GM19099 (cell line): Measurements from ENCODE around the gene PARD3.

ENCODE experiments used
- POLR2A ChIP-seq: IDR thresholded peaks from 3 replicates; pipeline ENCODE4 v1.6.1; 2011; ENCODE audit warnings: low read depth; ENCODE audit not compliant: insufficient read length; ENCODE audit errors: extremely low read depth

Gene PARD3

DNA sequence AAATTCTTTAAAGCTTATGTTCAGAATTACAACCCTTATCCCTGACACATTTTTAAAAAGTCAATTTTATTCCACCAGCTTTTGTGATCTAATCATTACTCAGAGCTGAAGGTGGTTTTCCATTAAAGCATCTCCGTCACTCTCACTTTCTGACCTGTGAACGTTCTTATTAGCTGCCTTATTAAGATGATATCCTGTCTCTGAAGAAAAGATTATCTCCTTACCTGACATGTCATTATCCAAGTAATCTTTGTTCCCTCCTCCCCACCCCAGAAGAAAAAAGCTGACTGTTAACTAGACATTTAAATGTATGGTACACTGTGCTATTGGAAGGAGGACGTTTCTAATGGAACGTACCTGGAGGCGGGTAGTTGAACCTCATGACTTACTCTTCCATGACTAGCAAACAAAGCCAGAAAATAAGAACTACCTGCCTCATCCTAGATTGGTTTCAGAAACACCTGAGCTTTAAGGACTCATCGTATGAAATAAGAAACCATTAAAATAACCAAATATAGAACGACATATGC lies 708.7 kb downstream of the PARD3 start:
- no peak for TF ChIP-seq POLR2A

- TF ChIP-seq POLR2A: no peak
Observed at GRCh38 chr10:34104829-34105572, 710.1 kb downstream of the PARD3 start.

DNA sequence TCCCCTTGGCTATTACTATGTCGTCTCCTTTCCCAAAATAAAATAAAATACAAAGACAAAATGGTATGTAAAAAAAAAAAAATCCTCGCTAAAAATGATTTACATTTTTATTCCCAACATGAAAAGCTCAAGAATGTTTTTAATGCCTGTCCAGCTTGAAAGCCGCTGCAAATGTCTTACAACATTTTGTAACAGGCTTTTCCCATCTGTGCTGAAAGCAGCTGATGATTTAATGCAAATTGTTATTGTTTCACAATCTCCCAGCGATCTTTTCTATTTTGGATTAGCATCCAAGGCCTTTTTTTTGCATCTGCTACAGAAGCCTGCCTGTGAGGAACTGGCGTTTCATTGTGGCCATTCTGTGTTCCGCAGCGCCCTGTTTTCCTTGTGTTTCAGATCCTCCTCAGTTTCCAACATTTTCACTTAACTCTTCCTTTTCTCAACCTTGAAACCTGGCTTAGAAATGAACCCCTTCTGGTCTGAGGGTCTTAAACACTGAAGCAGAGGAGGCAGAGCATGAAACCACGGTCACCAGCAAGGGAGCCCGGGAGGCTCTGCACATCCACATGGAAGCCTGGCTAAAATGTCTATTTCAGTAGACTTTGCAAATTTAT lies 712.1 kb downstream of the PARD3 start:
- no peak for TF ChIP-seq POLR2A

GRCh38 chr10:34102237-34102673 lies 712.8 kb downstream of the PARD3 start:
- TF ChIP-seq POLR2A: no peak

DNA sequence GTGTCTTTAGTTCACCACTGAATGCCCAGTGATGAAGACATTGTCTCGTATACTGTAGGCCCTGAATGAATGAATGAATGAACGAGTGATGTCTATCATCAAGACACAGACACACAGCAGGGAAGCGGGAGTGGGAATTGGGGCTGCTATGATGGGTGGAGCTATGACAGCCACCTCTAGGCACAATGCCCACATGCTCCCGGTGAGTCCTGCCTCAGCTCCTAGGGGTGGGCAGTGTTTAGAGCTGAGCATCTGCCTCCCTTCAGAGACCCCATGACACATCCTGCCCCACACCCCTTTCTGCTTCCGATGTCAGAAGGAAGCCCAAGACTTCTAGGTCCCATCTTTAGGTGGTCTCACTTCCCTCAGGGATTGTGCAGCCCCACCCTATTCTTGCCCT lies 714.1 kb downstream of the PARD3 start:
- TF ChIP-seq POLR2A: no peak

DNA sequence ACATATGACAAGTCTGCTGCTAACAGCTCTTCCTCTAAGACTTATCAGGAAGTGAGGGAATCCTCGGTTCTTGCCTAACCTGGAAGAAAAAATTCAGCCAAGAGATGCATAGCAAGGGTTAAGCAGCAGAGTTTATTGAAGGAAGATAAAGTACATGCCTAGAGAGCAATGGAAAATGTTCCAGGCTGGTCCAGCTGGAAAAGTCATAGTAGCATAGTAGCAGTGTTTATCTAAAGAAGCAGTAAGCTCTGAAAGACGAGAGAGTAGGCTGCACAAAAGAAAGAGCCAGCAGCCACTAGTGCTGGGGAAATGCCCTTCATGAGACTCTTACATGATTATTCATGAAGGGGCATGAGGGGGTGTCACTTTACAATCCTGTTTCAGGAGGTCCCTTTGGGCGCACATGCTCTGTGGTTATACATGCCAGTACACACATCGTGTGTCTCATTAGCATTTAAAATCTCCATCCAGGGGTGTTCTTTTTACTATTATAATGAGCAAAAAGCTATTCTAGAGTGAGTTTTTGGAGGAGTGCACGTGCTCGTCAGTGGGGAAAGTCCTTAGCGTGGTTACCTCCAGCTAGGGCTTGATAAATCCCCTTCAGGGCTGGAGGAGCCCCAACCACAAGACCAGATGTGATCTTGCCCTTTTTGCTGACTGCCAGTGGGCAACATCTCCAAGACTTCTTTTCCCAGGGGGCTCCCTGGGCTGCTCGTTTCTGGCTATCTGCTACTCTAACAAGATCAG lies 716.1 kb downstream of the PARD3 start:
- TF ChIP-seq POLR2A: no peak

GRCh38 chr10:34097682-34098081 lies 717.4 kb downstream of the PARD3 start:
- no peak for TF ChIP-seq POLR2A

- no peak for TF ChIP-seq POLR2A
Observed at GRCh38 chr10:34094961-34095360, 720.1 kb downstream of the PARD3 start.

DNA sequence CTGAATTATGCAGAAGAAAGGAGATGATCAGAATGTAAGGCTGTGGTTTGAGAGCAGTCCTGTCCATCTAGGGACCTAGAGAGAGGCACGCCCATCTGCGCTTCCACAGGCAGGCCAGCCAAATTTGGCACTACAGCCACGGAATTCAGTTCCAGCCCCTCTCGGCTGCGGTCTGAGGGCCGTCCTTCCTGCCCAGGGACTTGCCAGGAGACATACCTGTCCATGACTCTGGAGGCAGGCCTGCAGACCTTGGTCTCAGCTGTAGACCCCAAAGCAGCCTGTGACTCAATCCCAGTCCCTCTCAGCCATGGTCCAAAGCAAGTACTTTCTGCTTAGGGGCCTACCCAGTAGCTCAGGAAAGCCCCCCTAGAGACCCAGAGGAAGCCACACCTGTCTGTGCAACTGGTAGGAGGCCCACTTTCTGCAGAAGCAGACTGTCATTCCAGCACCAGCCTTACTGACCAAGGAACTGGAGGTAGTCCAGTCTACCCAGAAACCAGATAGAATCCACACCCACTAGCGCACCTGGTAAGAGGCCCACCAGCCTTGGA lies 720.9 kb downstream of the PARD3 start:
- no peak for TF ChIP-seq POLR2A

DNA sequence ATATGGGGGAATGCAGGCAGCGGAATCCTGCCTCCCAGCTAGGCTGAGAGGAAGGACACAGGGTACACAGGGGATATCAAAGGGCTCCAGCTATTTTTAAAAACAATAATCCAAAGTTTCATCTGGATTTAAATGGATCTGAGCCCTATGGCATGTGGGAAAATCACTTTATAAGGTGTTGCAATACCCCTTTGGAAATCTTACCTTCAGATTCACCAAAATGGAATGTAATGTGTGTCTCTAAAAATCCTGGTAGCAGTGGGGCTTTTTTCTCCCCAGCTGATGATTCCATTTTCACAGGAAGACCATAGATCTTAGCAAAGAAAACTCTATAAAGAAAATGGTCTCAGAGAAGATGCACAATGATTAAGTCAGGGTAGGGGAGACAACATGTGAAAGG lies 722.2 kb downstream of the PARD3 start:
- no peak for TF ChIP-seq POLR2A

DNA sequence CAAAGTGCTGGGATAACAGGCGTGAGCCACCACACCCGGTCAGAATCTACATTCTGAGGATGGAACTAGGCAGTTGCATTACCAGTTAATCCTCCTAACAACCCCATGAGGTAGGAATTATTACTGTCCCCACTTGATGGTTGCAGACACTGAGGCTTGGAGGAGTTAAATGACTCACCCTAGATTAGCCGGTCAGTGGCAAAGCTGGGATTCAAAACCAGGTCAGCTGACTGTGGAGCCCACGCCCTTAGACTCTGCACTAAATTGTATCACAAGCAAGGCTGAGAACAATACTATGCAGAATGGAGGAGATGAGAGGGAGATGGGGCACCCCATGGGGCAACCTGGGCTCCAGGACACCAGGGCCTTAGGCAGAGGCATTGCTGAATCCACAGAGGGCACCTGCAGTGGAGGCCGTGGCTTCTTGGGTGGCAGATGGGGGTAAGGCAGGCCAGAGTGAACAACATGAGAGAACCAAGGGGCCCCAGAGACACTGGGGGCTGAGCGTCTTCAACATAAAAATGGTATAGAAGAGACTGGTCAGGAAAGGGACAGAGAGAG lies 723.4 kb downstream of the PARD3 start:
- no peak for TF ChIP-seq POLR2A

DNA sequence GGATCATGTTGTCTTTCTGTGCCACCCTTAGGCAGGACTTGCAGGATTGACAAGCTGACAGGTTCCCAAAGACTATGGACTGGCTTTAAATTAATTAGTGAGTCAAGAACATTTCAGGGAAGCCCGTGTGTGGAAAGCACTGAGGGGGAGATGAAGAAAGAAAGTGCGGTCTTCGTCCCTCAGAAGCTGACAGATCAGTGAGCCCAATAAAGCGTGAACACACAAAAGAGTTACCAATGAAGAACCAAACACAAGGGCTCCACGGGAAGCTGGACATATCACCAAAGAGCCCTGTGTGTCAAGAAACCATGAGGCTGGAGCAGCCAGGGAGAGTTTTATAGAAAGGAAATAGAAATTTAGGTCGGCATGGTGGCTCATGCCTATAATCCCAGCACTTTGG lies 725.8 kb downstream of the PARD3 start:
- no peak for TF ChIP-seq POLR2A

DNA sequence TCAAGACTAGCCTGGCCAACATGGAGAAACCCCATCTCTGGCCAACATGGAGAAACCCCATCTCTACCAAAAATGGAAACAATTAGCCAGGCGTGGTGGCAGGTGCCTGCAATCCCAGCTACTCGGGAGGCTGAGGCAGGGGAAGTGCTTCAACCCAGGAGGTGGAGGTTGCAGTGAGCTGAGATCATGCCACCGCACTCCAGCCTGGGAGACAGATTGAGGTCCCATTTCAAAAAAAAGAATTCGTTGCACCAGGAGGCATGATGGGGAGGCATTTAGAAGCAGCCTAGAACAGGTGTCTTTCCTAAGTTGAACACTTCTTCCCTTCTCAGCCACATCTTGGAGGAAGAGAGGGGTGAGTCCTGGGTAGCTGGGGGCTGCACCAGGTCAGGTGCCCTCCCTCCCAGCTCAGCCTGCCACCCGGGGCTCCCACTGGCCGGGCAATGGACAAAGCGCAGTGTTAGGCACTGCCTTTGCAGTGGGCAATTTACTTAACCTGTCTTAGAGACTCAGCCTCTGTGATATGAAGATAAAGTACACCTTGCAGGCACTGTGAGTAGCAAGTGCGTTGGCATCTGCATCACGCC lies 726.8 kb downstream of the PARD3 start:
- TF ChIP-seq POLR2A: no peak

DNA sequence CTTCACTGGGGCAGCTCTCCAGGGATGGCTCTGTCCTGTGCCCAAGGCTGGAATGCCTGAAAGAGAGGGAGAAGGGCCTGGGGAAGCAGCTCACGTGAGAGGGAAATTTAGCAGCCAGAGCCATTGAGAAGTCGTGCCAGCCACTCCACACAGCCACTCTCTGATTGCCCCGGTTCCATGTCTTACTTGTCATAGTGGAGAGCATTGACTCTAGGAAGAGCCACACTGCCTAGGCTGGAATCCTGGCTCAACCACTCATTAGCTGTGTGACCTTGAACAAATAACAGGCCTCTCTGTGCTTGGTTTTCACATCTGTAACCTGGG lies 728.0 kb downstream of the PARD3 start:
- no peak for TF ChIP-seq POLR2A

GRCh38 chr10:34083567-34083966 lies 731.5 kb downstream of the PARD3 start:
- TF ChIP-seq POLR2A: no peak

GRCh38 chr10:34081948-34082347 lies 733.1 kb downstream of the PARD3 start:
- no peak for TF ChIP-seq POLR2A

DNA sequence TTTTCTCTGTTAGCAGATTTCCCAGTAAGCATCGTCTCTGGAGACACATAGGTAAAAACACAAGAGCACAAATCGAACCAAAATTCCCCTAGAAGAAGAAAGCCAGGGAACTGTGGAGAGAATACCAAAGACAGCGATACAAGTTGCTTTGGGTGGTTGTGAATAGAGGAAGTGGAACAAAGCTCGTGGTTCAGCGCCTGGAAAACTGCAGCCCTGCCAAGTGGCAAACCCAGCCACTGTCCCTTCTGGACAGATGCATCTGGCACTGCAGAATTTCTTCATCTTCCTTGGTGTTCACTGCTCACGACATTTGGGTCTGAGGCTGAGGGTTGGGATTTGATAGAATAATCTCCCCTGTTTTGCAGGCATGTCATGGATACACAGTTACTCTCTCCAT lies 733.8 kb downstream of the PARD3 start:
- no peak for TF ChIP-seq POLR2A
